ENCODE measurements around the gene PTPDC1. TPM values are rescaled to one million over a fixed set of nuclear protein-coding genes. Genes with fewer than 3 reads are reported as not detected.

Gene PTPDC1
- total RNA-seq, 1 donor from 2014 or later: 5.4 TPM

- Histone ChIP-seq H3K9me3 (ENCODE audit: insufficient read depth, low read depth, low read length) (no peaks in the 10 kb centered on the region), H3K9ac (ENCODE audit: low read length) (no peak overlapping the region), H3K27ac (ENCODE audit: low read depth, low read length) (peak overlapping the region; percentile 64), H3K4me1 (ENCODE audit: insufficient read depth, low read length) (peaks cover 17% of the 10 kb centered on the region), H3K79me2 (ENCODE audit: insufficient read depth, low read length) (no peaks in the 10 kb centered on the region), H3K27me3 (ENCODE audit: insufficient read depth, low read length) (no peaks in the 10 kb centered on the region), H3K4me2 (ENCODE audit: low read length) (peak overlapping the region; percentile 59), H4K20me1 (ENCODE audit: insufficient read depth, low read length) (no peaks in the 10 kb centered on the region), H3K36me3 (ENCODE audit: insufficient read depth, low read length) (peaks cover 2% of the 10 kb centered on the region), H3K4me3 (ENCODE audit: insufficient read depth, low read depth, low read length) (peak overlapping the region; percentile 31), H2AFZ (ENCODE audit: low read depth, low read length) (peak overlapping the region; percentile 6)
- TF ChIP-seq CTCF (IDR thresholded peaks at IDR 0.05; ENCODE audit: insufficient read depth, low read depth, low read length) (no peak), EZH2 (IDR thresholded peaks at IDR 0.05; ENCODE audit: insufficient read depth, low read length) (no peak)
- Mint-ChIP-seq H3K4me1 (ENCODE audit: low read depth, unreplicated experiment) (peaks cover 9% of the 10 kb centered on the region), H3K27me3 (ENCODE audit: low read depth, unreplicated experiment) (no peaks in the 10 kb centered on the region), H3K36me3 (ENCODE audit: low read depth, unreplicated experiment) (peaks cover 11% of the 10 kb centered on the region), H3K9me3 (ENCODE audit: unreplicated experiment) (peaks cover 2% of the 10 kb centered on the region), H3K4me3 (ENCODE audit: unreplicated experiment) (no peak overlapping the region), H3K27ac (ENCODE audit: unreplicated experiment) (no peak overlapping the region)
- DNase-seq (ENCODE audit: low read depth): peak; percentile 95
- FAIRE-seq: peak; percentile 91
Measured at GRCh38 chr9:94097788-94098414, 13.6 kb downstream of the PTPDC1 start.

- DNase-seq (ENCODE audit: low read depth) (no peak), FAIRE-seq (no peak)
- Histone ChIP-seq H3K27me3 (ENCODE audit: insufficient read depth, low read length) (no peaks in the 10 kb centered on the region), H3K4me2 (ENCODE audit: low read length) (no peak overlapping the region), H3K27ac (ENCODE audit: low read depth, low read length) (no peak overlapping the region), H3K4me1 (ENCODE audit: insufficient read depth, low read length) (peaks cover 17% of the 10 kb centered on the region), H4K20me1 (ENCODE audit: insufficient read depth, low read length) (no peaks in the 10 kb centered on the region), H3K9me3 (ENCODE audit: insufficient read depth, low read depth, low read length) (no peaks in the 10 kb centered on the region), H3K79me2 (ENCODE audit: insufficient read depth, low read length) (no peaks in the 10 kb centered on the region), H3K36me3 (ENCODE audit: insufficient read depth, low read length) (peaks cover 4% of the 10 kb centered on the region), H3K4me3 (ENCODE audit: insufficient read depth, low read depth, low read length) (no peak overlapping the region), H3K9ac (ENCODE audit: low read length) (no peak overlapping the region), H2AFZ (ENCODE audit: low read depth, low read length) (no peak overlapping the region)
- peaks cover 9% of the 10 kb centered on the region for H3K4me1 Mint-ChIP-seq (ENCODE audit: low read depth, unreplicated experiment)
- H3K4me3 Mint-ChIP-seq (ENCODE audit: unreplicated experiment): no peak overlapping the region
- peaks cover 2% of the 10 kb centered on the region for H3K9me3 Mint-ChIP-seq (ENCODE audit: unreplicated experiment)
- no peak overlapping the region for H3K27ac Mint-ChIP-seq (ENCODE audit: unreplicated experiment)
- TF ChIP-seq CTCF (IDR thresholded peaks at IDR 0.05; ENCODE audit: insufficient read depth, low read depth, low read length) (no peak), EZH2 (IDR thresholded peaks at IDR 0.05; ENCODE audit: insufficient read depth, low read length) (no peak)
- H3K27me3 Mint-ChIP-seq (ENCODE audit: low read depth, unreplicated experiment): no peaks in the 10 kb centered on the region
- H3K36me3 Mint-ChIP-seq (ENCODE audit: low read depth, unreplicated experiment): peaks cover 11% of the 10 kb centered on the region
Measured at GRCh38 chr9:94100152-94100879, 16.1 kb downstream of the PTPDC1 start.
